PC-3 (cell line): ENCODE data around the gene FBLN1.

ENCODE experiments used
- CTCF ChIP-seq: fragments of 300-600 bp; sonication (generic); conservative IDR thresholded peaks from 2 replicates; pipeline ENCODE4 v1.5.1; 2017; ENCODE audit warnings: antibody characterized with exemption, low read depth, mild to moderate bottlenecking, low read length
- EZH2 ChIP-seq: fragments of 300-600 bp; sonication (generic); IDR thresholded peaks from one replicate; pipeline ENCODE4 v1.6.1; 2017; ENCODE audit warnings: antibody characterized with exemption, mild to moderate bottlenecking, low read length; ENCODE audit not compliant: unreplicated experiment
- EZH2phosphoT487 ChIP-seq: fragments of 300-600 bp; sonication (generic); IDR thresholded peaks from 2 replicates; pipeline ENCODE4 v1.6.1; 2018; ENCODE audit warnings: mild to moderate bottlenecking, antibody characterized with exemption, low read length, borderline replicate concordance

DNA sequence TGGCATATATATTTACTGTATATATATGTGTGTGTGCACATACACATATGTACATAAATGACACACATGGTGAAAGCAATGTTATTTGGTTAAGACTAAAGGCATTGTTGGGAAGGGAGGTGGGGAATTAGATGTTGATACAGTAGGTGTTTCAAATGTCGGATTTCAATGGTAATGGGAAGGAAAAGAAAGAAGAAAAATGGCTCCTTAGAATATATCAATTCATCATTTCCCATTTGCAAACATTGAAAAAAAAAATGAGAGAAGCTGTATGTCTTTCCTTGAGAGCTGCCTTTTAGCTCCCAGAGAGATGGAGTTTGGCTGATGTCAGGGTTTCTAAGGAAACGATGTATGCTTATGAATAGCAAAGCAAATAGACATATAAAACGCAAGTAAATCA lies 135.5 kb downstream of the FBLN1 start:
- TF ChIP-seq CTCF (no peak), EZH2 (no peak), EZH2phosphoT487 (no peak)
